HUES6 (cell line): ENCODE data around the gene ARPC1A.
"Not testable (repeated sequence)": the region's sequence is repeated elsewhere in the genome, so short reads cannot be mapped to it uniquely, and the experiment has no call there.

Experiments
- H3K27ac ChIP-seq: 2 replicates; pipeline ENCODE4 v1.7.0; 2013; ENCODE audit warnings: low read depth, mild to moderate bottlenecking, low read length, inconsistent platforms
- H3K27me3 ChIP-seq: 2 replicates; pipeline ENCODE4 v1.6.1; 2013; ENCODE audit warnings: low read length; ENCODE audit not compliant: control insufficient read depth, insufficient read depth
- H3K36me3 ChIP-seq: 2 replicates; pipeline ENCODE4 v1.6.1; 2013; ENCODE audit warnings: low read length; ENCODE audit not compliant: control insufficient read depth, insufficient read depth
- H3K4me1 ChIP-seq: 2 replicates; pipeline ENCODE4 v1.6.1; 2013; ENCODE audit warnings: low read length; ENCODE audit not compliant: control insufficient read depth, insufficient read depth
- H3K4me3 ChIP-seq: 2 replicates; pipeline ENCODE4 v1.5.1; 2013; ENCODE audit warnings: low read depth, low read length
- H3K9ac ChIP-seq: one replicate; pipeline ENCODE4 v1.6.1; 2013; ENCODE audit warnings: mild to moderate bottlenecking, low read length
- H3K9me3 ChIP-seq: 2 replicates; pipeline ENCODE4 v1.6.1; 2013; ENCODE audit warnings: low read depth, low read length; ENCODE audit not compliant: control insufficient read depth, insufficient read depth

Gene ARPC1A

GRCh38 chr7:99355098-99355497 is 29.4 kb downstream of the ARPC1A start:
- Histone ChIP-seq H3K9me3 (no peaks in the 10 kb centered on the region), H3K27ac (no peak overlapping the region), H3K36me3 (peaks cover 67% of the 10 kb centered on the region), H3K9ac (no peak overlapping the region), H3K4me1 (no peaks in the 10 kb centered on the region), H3K27me3 (no peaks in the 10 kb centered on the region), H3K4me3 (no peak overlapping the region)

GRCh38 chr7:99357701-99358490 is 32.2 kb downstream of the ARPC1A start:
- H3K27me3 ChIP-seq, result no peaks in the 10 kb centered on the region
- H3K4me1 ChIP-seq, result no peaks in the 10 kb centered on the region
- H3K9me3 ChIP-seq, result no peaks in the 10 kb centered on the region
- no peak overlapping the region for H3K9ac ChIP-seq
- no peak overlapping the region for H3K27ac ChIP-seq
- no peak overlapping the region for H3K4me3 ChIP-seq
- peaks cover 61% of the 10 kb centered on the region for H3K36me3 ChIP-seq

GRCh38 chr7:99358521-99358920 is 32.8 kb downstream of the ARPC1A start:
- H3K9me3 ChIP-seq, H3K4me1 ChIP-seq, H3K4me3 ChIP-seq, H3K9ac ChIP-seq, H3K27ac ChIP-seq, H3K27me3 ChIP-seq: not testable (repeated sequence)
- H3K36me3 ChIP-seq, result peaks cover 66% of the 10 kb centered on the region

GRCh38 chr7:99359465-99360154 is 33.9 kb downstream of the ARPC1A start:
- Histone ChIP-seq H3K36me3 (peaks cover 68% of the 10 kb centered on the region), H3K9ac (no peak overlapping the region)

GRCh38 chr7:99362801-99363200 is 37.1 kb downstream of the ARPC1A start:
- Histone ChIP-seq H3K4me3 (no peak overlapping the region), H3K4me1 (peaks cover 4% of the 10 kb centered on the region; the same call in 1 of the 2 replicates), H3K9ac (no peak overlapping the region), H3K36me3 (peaks cover 69% of the 10 kb centered on the region), H3K27me3 (no peaks in the 10 kb centered on the region), H3K9me3 (no peaks in the 10 kb centered on the region), H3K27ac (no peak overlapping the region)

More at GRCh38 chr7:99359465-99360154, 33.9 kb downstream of the ARPC1A start:
- no peak overlapping the region for H3K4me3 ChIP-seq
- no peaks in the 10 kb centered on the region for H3K9me3 ChIP-seq
- no peaks in the 10 kb centered on the region for H3K4me1 ChIP-seq
- no peaks in the 10 kb centered on the region for H3K27me3 ChIP-seq
- H3K27ac ChIP-seq, result no peak overlapping the region

- Histone ChIP-seq H3K27me3 (no peaks in the 10 kb centered on the region), H3K9me3 (no peaks in the 10 kb centered on the region), H3K36me3 (peaks cover 64% of the 10 kb centered on the region), H3K4me1 (peaks cover 4% of the 10 kb centered on the region; the same call in 1 of the 2 replicates), H3K9ac (no peak overlapping the region), H3K4me3 (no peak overlapping the region), H3K27ac (no peak overlapping the region)
Observed at GRCh38 chr7:99363286-99363685, 37.6 kb downstream of the ARPC1A start.

- Histone ChIP-seq H3K27me3 (no peaks in the 10 kb centered on the region), H3K9me3 (no peaks in the 10 kb centered on the region), H3K27ac (no peak overlapping the region), H3K9ac (no peak overlapping the region), H3K4me3 (no peak overlapping the region), H3K4me1 (peaks cover 4% of the 10 kb centered on the region; the same call in 1 of the 2 replicates), H3K36me3 (peaks cover 49% of the 10 kb centered on the region)
Observed at GRCh38 chr7:99365318-99366141, 39.8 kb downstream of the ARPC1A start.

GRCh38 chr7:99366646-99367045 is 40.9 kb downstream of the ARPC1A start:
- Histone ChIP-seq H3K9me3 (no peaks in the 10 kb centered on the region), H3K9ac (no peak overlapping the region), H3K27me3 (no peaks in the 10 kb centered on the region), H3K27ac (no peak overlapping the region), H3K4me1 (peaks cover 4% of the 10 kb centered on the region; the same call in 1 of the 2 replicates), H3K4me3 (no peak overlapping the region), H3K36me3 (peaks cover 39% of the 10 kb centered on the region)

GRCh38 chr7:99368750-99369389 is 43.2 kb downstream of the ARPC1A start:
- H3K27ac ChIP-seq, result no peak overlapping the region
- no peaks in the 10 kb centered on the region for H3K9me3 ChIP-seq
- H3K9ac ChIP-seq, result no peak overlapping the region
- H3K4me1 ChIP-seq, result peaks cover 8% of the 10 kb centered on the region; the same call in 1 of the 2 replicates
- peaks cover 24% of the 10 kb centered on the region for H3K36me3 ChIP-seq
- no peaks in the 10 kb centered on the region for H3K27me3 ChIP-seq
- H3K4me3 ChIP-seq, result no peak overlapping the region

GRCh38 chr7:99369767-99370391 is 44.2 kb downstream of the ARPC1A start:
- Histone ChIP-seq H3K9ac (no peak overlapping the region), H3K27me3 (no peaks in the 10 kb centered on the region), H3K4me1 (peaks cover 8% of the 10 kb centered on the region; the same call in 1 of the 2 replicates), H3K27ac (no peak overlapping the region), H3K36me3 (peaks cover 15% of the 10 kb centered on the region), H3K4me3 (no peak overlapping the region), H3K9me3 (no peaks in the 10 kb centered on the region)
